ENCODE data around the gene ABHD17A. TPM values are rescaled to one million over a fixed set of nuclear protein-coding genes. Genes with fewer than 3 reads are reported as not detected.
"Not testable (repeated sequence)": the region's sequence is repeated elsewhere in the genome, so short reads cannot be mapped to it uniquely, and the experiment has no call there.

ABHD17A gene
- total RNA-seq, 1 experiment from 2014 or later: 60.7 TPM

GRCh38 chr19:1875646-1876495 is 9.4 kb downstream of the ABHD17A start (continued):
- TF ChIP-seq ZNF281 (CRISPR knock-in tag; IDR thresholded peaks at IDR 0.05): peak; percentile 86

- ChIA-PET CTCF (interaction anchor here (1.2 to 3.0 kb wide), 2 partner anchors 10 to 49 kb away, joined by 5 to 48 read pairs; no protein-coding TSS in a partner anchor), POLR2A (interaction anchor here (0.5 to 1.9 kb wide), 3 partner anchors 10 to 439 kb away, joined by 4 to 8 read pairs (median 5); partner anchors contain the start of gene ABHD17A)
- H3K9me3 Mint-ChIP-seq; DNase-seq (ENCODE audit: low spot score); H3K27me3 Mint-ChIP-seq (ENCODE audit: low read depth); H3K36me3 Mint-ChIP-seq; ATAC-seq: not testable (repeated sequence)
- Mint-ChIP-seq H3K4me3 (peak overlapping the region; percentile 99), H3K27ac (peak overlapping the region; percentile 86), H3K4me1 (peaks cover 16% of the 10 kb centered on the region)
Measured at GRCh38 chr19:1875265-1875645, 10.0 kb downstream of the ABHD17A start.

GRCh38 chr19:1874554-1875185 is 10.6 kb downstream of the ABHD17A start:
- DNase-seq (ENCODE audit: low spot score): no peak
- peaks cover 16% of the 10 kb centered on the region for H3K4me1 Mint-ChIP-seq
- H3K27me3 Mint-ChIP-seq (ENCODE audit: low read depth): no peaks in the 10 kb centered on the region
- H3K36me3 Mint-ChIP-seq: peaks cover 4% of the 10 kb centered on the region
- no peak for ATAC-seq
- H3K27ac Mint-ChIP-seq: no peak overlapping the region
- peak overlapping the region; percentile 99 for H3K4me3 Mint-ChIP-seq
- POLR2A ChIA-PET: interaction anchor here (0.5 to 1.9 kb wide), 3 partner anchors 10 to 438 kb away, joined by 4 to 8 read pairs (median 5); partner anchors contain the start of gene ABHD17A
- CTCF ChIA-PET: interaction anchor here (0.6 to 3.0 kb wide), 3 partner anchors 9 to 1491 kb away, joined by 3 to 48 read pairs (median 5); no protein-coding TSS in a partner anchor
- TF ChIP-seq ZBTB43 (CRISPR knock-in tag; IDR thresholded peaks at IDR 0.05): no peak
- TF ChIP-seq ZBTB21 (CRISPR knock-in tag; IDR thresholded peaks at IDR 0.05; ENCODE audit: borderline replicate concordance): no peak
- no peak for TF ChIP-seq ATF6 (CRISPR knock-in tag; IDR thresholded peaks at IDR 0.05)
- TF ChIP-seq ZNF263 (CRISPR knock-in tag; IDR thresholded peaks at IDR 0.05; ENCODE audit: low read depth): no peak
- TF ChIP-seq FOXJ3 (CRISPR knock-in tag; IDR thresholded peaks at IDR 0.05; ENCODE audit: borderline replicate concordance): no peak
- no peak for TF ChIP-seq NFYB (CRISPR knock-in tag; conservative IDR thresholded peaks at IDR 0.05; ENCODE audit: low read depth)
- no peak for TF ChIP-seq NR1H2 (CRISPR knock-in tag; IDR thresholded peaks at IDR 0.05)
- no peak for TF ChIP-seq RELA (CRISPR knock-in tag; IDR thresholded peaks at IDR 0.05; ENCODE audit: borderline replicate concordance)
- no peak for TF ChIP-seq ARID4B (CRISPR knock-in tag; IDR thresholded peaks at IDR 0.05; ENCODE audit: borderline replicate concordance)
- no peak for TF ChIP-seq HMGXB4 (CRISPR knock-in tag; IDR thresholded peaks at IDR 0.05)
- H3K9me3 Mint-ChIP-seq: no peaks in the 10 kb centered on the region
